SK-N-SH (cell line): ENCODE measurements around the gene LIMA1. TPM values are rescaled to one million over a fixed set of nuclear protein-coding genes. Genes with fewer than 3 reads are reported as not detected.

Experiments
- CTCF ChIA-PET: fragments of 300-600, 350-600 bp; formaldehyde crosslinking; extraction: SDS; loops from one replicate; lab custom pipeline; 2021; lab: Yijun Ruan, JAX
- POLR2A ChIA-PET: fragments of 350-600 bp; sonication (Branson Sonifier 250); formaldehyde crosslinking; extraction: SDS; loops from one replicate; lab custom pipeline; 2020; ENCODE audit warnings: antibody characterized with exemption, inconsistent platforms; lab: Yijun Ruan, JAX
- DNase-seq: peaks from one replicate; pipeline ENCODE4 v3.0.0; 2012
- H2AFZ ChIP-seq: fragments of 200-600 bp; sonication (generic); 2 replicates; pipeline ENCODE4 v1.8.1; 2016; ENCODE audit warnings: antibody characterized with exemption, mild to moderate bottlenecking, low read depth
- H3F3A ChIP-seq: fragments of 200-600 bp; sonication (generic); replicated peaks from 2 replicates; pipeline ENCODE3; 2016; ENCODE audit warnings: antibody characterized with exemption, mild to moderate bottlenecking; ENCODE audit not compliant: insufficient read depth
- H3K27ac ChIP-seq, 2 experiments: fragments of 200-500 bp in 1 of 2; fragments of 200-600 bp in 1 of 2; sonication (Bioruptor generic) in 1 of 2; sonication (generic), shearing (Covaris generic) in 1 of 2; 2 replicates each; pipeline versions ENCODE4 v1.5.1 to v1.6.1; 2014 to 2016; ENCODE audit warnings: low read depth in 2 of 2, inconsistent platforms in 1 of 2, low read length in 1 of 2, mild to moderate bottlenecking in 1 of 2, mixed read lengths in 1 of 2
- H3K27me3 ChIP-seq: fragments of 200-600 bp; sonication (generic), shearing (Covaris generic); 2 replicates; pipeline ENCODE4 v1.6.1; 2016; ENCODE audit warnings: mixed run types; ENCODE audit not compliant: insufficient read depth
- H3K36me3 ChIP-seq, 2 experiments: fragments of 200-500 bp in 1 of 2; fragments of 200-600 bp in 1 of 2; sonication (Bioruptor generic) in 1 of 2; sonication (generic) in 1 of 2; replicated peaks in 1 of 2; 2 replicates each; pipeline versions ENCODE3 to v1.5.1; 2014 to 2016; ENCODE audit warnings: low read length in 1 of 2, mild to moderate bottlenecking in 1 of 2; ENCODE audit not compliant: insufficient read depth in 2 of 2, control insufficient read depth in 1 of 2
- H3K4me1 ChIP-seq, 2 experiments: fragments of 200-500 bp in 1 of 2; fragments of 200-600 bp in 1 of 2; sonication (Bioruptor generic) in 1 of 2; sonication (generic), shearing (Covaris generic) in 1 of 2; 2 replicates each; pipeline versions ENCODE4 v1.5.1 to v1.6.1; 2014 to 2016; ENCODE audit warnings: low read depth in 1 of 2, low read length in 1 of 2, mixed run types in 1 of 2; ENCODE audit not compliant: insufficient read depth in 2 of 2, control insufficient read depth in 1 of 2
- H3K4me2 ChIP-seq: fragments of 200-600 bp; sonication (generic), shearing (Covaris generic); 2 replicates; pipeline ENCODE4 v1.6.1; 2017; ENCODE audit warnings: mixed run types
- H3K4me3 ChIP-seq, 2 experiments: fragments of 200-500 bp in 1 of 2; fragments of 200-600 bp in 1 of 2; sonication (Bioruptor generic) in 1 of 2; sonication (generic), shearing (Covaris generic) in 1 of 2; 2 replicates each; pipeline versions ENCODE4 v1.5.1 to v1.8.1; 2014 to 2016; ENCODE audit warnings: low read depth in 2 of 2, inconsistent platforms in 1 of 2, low read length in 1 of 2, mild to moderate bottlenecking in 1 of 2, mixed read lengths in 1 of 2, moderate library complexity in 1 of 2
- H3K79me2 ChIP-seq: fragments of 200-600 bp; sonication (generic); 2 replicates; pipeline ENCODE4 v1.8.1; 2017; ENCODE audit warnings: mild to moderate bottlenecking; ENCODE audit not compliant: insufficient read depth
- H3K9ac ChIP-seq: fragments of 200-600 bp; sonication (generic); 2 replicates; pipeline ENCODE4 v1.6.1; 2017; ENCODE audit warnings: mixed run types
- H3K9me2 ChIP-seq: fragments of 200-600 bp; sonication (generic); 2 replicates; pipeline ENCODE4 v1.6.1; 2017; ENCODE audit warnings: mixed run types
- H3K9me3 ChIP-seq: fragments of 200-600 bp; sonication (generic); 2 replicates; pipeline ENCODE4 v1.6.1; 2017; ENCODE audit warnings: mixed run types, mild to moderate bottlenecking, moderate library complexity
- H4K20me1 ChIP-seq: fragments of 200-600 bp; sonication (generic); 2 replicates; pipeline ENCODE4 v1.6.1; 2017; ENCODE audit warnings: mild to moderate bottlenecking, mixed run types; ENCODE audit not compliant: insufficient read depth
- CHD2 ChIP-seq: fragments of 150-350 bp; IDR thresholded peaks from 2 replicates; pipeline ENCODE4 v1.6.1; 2018; ENCODE audit warnings: low read length; ENCODE audit not compliant: partially characterized antibody
- EP300 ChIP-seq, 2 experiments: IDR thresholded peaks; 2 replicates each; pipeline versions ENCODE4 v1.4.0 to v1.6.1; 2012; ENCODE audit warnings: borderline replicate concordance in 1 of 2, low read depth in 1 of 2, low read length in 1 of 2
- FOXJ3 ChIP-seq: sonication (generic); formaldehyde crosslinking; IDR thresholded peaks from 2 replicates; pipeline ENCODE4 v1.5.1; 2020; ENCODE audit warnings: mild to moderate bottlenecking, missing genetic modification reagents
- GABPA ChIP-seq: IDR thresholded peaks from 2 replicates; pipeline ENCODE4 v1.4.0; 2012; ENCODE audit warnings: low read depth, mild to moderate bottlenecking
- MEF2A ChIP-seq: IDR thresholded peaks from 2 replicates; pipeline ENCODE4 v1.4.0; 2012; ENCODE audit warnings: low read depth, borderline replicate concordance
- MXI1 ChIP-seq: IDR thresholded peaks from 2 replicates; pipeline ENCODE4 v1.6.1; 2012; ENCODE audit warnings: mild to moderate bottlenecking, low read depth, low read length, improper control_type of control experiment
- NFIC ChIP-seq: IDR thresholded peaks from 2 replicates; pipeline ENCODE4 v1.4.0; 2012; ENCODE audit warnings: borderline replicate concordance
- RAD21 ChIP-seq: IDR thresholded peaks from 2 replicates; pipeline ENCODE4 v1.6.1; 2012; ENCODE audit warnings: mild to moderate bottlenecking, low read length
- RXRA ChIP-seq: IDR thresholded peaks from 2 replicates; pipeline ENCODE4 v1.4.0; 2012; ENCODE audit warnings: low read depth, mild to moderate bottlenecking, borderline replicate concordance
- SMC3 ChIP-seq: IDR thresholded peaks from 2 replicates; pipeline ENCODE4 v1.6.1; 2012; ENCODE audit warnings: low read depth, low read length, improper control_type of control experiment
- TAF1 ChIP-seq: IDR thresholded peaks from 2 replicates; pipeline ENCODE4 v1.6.1; 2012; ENCODE audit warnings: low read depth, mild to moderate bottlenecking, low read length, moderate library complexity, borderline replicate concordance
- TCF12 ChIP-seq: IDR thresholded peaks from 2 replicates; pipeline ENCODE4 v1.4.0; 2012
- YY1 ChIP-seq: IDR thresholded peaks from 2 replicates; pipeline ENCODE4 v1.4.0; 2012; ENCODE audit warnings: low read depth, mild to moderate bottlenecking
- WGBS: methylation state at CpG from one replicate; pipeline ENCODE4 v1.1.6; 2017; ENCODE audit warnings: low lambda C conversion rate; 5-methylcytosine and 5-hydroxymethylcytosine counted together
- polyA plus RNA-seq, 3 experiments: library from polyadenylated mRNA; depleted of rRNA; stranded (reverse); fragments of >200 nt; gene quantifications; 2 replicates each; pipeline ENCODE4 v1.2.3, GENCODE V29; 2012
- TF ChIP-seq, protein P1 (sequence below): fragments of 200-600 bp; sonication (generic); IDR thresholded peaks from 2 replicates; pipeline ENCODE4 v1.6.1; 2017; ENCODE audit warnings: antibody characterized with exemption, mild to moderate bottlenecking, moderate library complexity
- TF ChIP-seq, protein P2 (sequence below): fragments of 150-350 bp; IDR thresholded peaks from 2 replicates; pipeline ENCODE4 v1.6.1; 2016; ENCODE audit warnings: mild to moderate bottlenecking, low read depth, low read length
- TF ChIP-seq, protein P3 (sequence below): IDR thresholded peaks from 2 replicates; pipeline ENCODE4 v1.4.0; 2012; ENCODE audit warnings: low read depth, borderline replicate concordance
- TF ChIP-seq, protein P4 (sequence below): IDR thresholded peaks from 2 replicates; pipeline ENCODE4 v1.4.0; 2012; ENCODE audit warnings: low read depth
- TF ChIP-seq, protein P5 (sequence below): IDR thresholded peaks from 2 replicates; pipeline ENCODE4 v1.6.1; 2012; ENCODE audit warnings: mild to moderate bottlenecking, low read depth, low read length, moderate library complexity

The LIMA1 gene
- polyA plus RNA-seq, 1 of the 3 experiments (the other 2 are of a cell fraction), result 96.6 TPM

DNA sequence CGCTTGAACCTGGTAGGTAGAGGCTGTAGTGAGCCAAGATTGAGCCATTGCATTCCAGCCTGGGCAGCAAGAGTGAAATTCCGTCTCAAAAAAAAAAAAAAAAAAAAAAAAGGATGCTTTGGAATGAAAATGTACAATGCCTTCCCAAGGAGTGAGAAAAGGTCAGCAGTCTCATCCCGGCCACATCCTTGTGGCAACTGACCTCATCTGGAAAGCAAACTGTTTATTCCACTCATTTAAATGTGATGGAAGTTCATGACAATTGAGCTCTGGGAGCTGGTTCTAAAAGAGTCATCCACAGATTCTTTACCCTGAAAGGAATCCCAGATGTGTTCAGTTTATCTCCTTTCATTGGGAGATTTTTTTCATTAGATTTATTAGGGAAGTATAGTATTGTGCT, 19.4 kb upstream of the LIMA1 start:
- Histone ChIP-seq H3K4me3 (no peak overlapping the region), H3K4me2 (no peak overlapping the region), H2AFZ (no peak overlapping the region), H3K27me3 (no peaks in the 10 kb centered on the region), H4K20me1 (no peaks in the 10 kb centered on the region), H3K9me3 (no peaks in the 10 kb centered on the region), H3F3A (peaks cover 25% of the 10 kb centered on the region), H3K4me1 (no peaks in the 10 kb centered on the region), H3K79me2 (no peaks in the 10 kb centered on the region), H3K36me3 (no peaks in the 10 kb centered on the region), H3K27ac (no peak overlapping the region), H3K9me2 (no peaks in the 10 kb centered on the region), H3K9ac (no peak overlapping the region)
- ChIA-PET CTCF (interaction anchor here (0.6 to 2.3 kb wide), 6 partner anchors 10 to 170 kb away, joined by 3 to 11 read pairs (median 3); no protein-coding TSS in a partner anchor), POLR2A (no interaction called here)
- 70% methylated on average over 3 of the region's 3 CpGs for WGBS
- no peak for DNase-seq
- TF ChIP-seq, protein P1, sequence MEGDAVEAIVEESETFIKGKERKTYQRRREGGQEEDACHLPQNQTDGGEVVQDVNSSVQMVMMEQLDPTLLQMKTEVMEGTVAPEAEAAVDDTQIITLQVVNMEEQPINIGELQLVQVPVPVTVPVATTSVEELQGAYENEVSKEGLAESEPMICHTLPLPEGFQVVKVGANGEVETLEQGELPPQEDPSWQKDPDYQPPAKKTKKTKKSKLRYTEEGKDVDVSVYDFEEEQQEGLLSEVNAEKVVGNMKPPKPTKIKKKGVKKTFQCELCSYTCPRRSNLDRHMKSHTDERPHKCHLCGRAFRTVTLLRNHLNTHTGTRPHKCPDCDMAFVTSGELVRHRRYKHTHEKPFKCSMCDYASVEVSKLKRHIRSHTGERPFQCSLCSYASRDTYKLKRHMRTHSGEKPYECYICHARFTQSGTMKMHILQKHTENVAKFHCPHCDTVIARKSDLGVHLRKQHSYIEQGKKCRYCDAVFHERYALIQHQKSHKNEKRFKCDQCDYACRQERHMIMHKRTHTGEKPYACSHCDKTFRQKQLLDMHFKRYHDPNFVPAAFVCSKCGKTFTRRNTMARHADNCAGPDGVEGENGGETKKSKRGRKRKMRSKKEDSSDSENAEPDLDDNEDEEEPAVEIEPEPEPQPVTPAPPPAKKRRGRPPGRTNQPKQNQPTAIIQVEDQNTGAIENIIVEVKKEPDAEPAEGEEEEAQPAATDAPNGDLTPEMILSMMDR, result no peak

DNA sequence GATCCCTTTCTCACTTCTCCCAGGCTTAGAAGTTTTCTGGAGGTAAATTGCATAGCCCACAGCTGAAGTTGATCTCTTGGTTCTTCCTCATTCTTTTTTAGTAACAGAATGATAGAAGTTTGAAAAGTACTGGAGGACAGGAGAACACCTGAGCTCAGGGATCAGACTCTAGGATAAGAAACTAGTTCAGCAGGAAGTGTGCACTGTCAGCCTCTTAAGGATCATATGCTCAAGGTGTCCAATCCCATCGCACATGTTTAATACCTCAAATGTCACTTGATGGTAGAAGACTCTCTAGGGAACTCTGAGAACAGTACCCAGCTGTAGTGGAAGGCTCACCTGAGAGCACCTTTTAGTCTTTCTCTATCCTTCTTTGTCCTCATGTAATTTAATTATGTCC, 14.7 kb upstream of the LIMA1 start:
- H3K9me3 ChIP-seq, result no peaks in the 10 kb centered on the region
- peaks cover 0 to 2% of the 10 kb centered on the region in 2 experiments for H3K36me3 ChIP-seq
- H3K27me3 ChIP-seq, result no peaks in the 10 kb centered on the region
- H3K4me1 ChIP-seq, result peaks cover 0 to 6% of the 10 kb centered on the region in 2 experiments; a peak in 1 of 4 replicates
- CTCF ChIA-PET, result interaction anchor here (0.8 to 1.2 kb wide), 4 partner anchors 10 to 214 kb away, joined by 3 read pairs; no protein-coding TSS in a partner anchor
- no peaks in the 10 kb centered on the region for H3K9me2 ChIP-seq
- TF ChIP-seq, protein P2, sequence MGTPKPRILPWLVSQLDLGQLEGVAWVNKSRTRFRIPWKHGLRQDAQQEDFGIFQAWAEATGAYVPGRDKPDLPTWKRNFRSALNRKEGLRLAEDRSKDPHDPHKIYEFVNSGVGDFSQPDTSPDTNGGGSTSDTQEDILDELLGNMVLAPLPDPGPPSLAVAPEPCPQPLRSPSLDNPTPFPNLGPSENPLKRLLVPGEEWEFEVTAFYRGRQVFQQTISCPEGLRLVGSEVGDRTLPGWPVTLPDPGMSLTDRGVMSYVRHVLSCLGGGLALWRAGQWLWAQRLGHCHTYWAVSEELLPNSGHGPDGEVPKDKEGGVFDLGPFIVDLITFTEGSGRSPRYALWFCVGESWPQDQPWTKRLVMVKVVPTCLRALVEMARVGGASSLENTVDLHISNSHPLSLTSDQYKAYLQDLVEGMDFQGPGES, result no peak
- TF ChIP-seq SMC3, result no peak
- TF ChIP-seq FOXJ3 (CRISPR knock-in tag), result no peak
- TF ChIP-seq TAF1, result no peak
- TF ChIP-seq, protein P3, sequence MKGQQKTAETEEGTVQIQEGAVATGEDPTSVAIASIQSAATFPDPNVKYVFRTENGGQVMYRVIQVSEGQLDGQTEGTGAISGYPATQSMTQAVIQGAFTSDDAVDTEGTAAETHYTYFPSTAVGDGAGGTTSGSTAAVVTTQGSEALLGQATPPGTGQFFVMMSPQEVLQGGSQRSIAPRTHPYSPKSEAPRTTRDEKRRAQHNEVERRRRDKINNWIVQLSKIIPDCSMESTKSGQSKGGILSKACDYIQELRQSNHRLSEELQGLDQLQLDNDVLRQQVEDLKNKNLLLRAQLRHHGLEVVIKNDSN, result no peak
- no peak for TF ChIP-seq EP300 (IDR thresholded peaks at IDR 0.05; ENCODE audit: borderline replicate concordance in 1 of 2, low read depth in 1 of 2, low read length in 1 of 2)
- TF ChIP-seq NFIC, result no peak
- no peak for TF ChIP-seq RAD21
- TF ChIP-seq, protein P4, sequence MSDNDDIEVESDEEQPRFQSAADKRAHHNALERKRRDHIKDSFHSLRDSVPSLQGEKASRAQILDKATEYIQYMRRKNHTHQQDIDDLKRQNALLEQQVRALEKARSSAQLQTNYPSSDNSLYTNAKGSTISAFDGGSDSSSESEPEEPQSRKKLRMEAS, result no peak
- TF ChIP-seq MXI1, result no peak
- TF ChIP-seq YY1, result no peak
- TF ChIP-seq TCF12, result no peak
- TF ChIP-seq RXRA, result no peak
- no peak for TF ChIP-seq MEF2A
- TF ChIP-seq, protein P5, sequence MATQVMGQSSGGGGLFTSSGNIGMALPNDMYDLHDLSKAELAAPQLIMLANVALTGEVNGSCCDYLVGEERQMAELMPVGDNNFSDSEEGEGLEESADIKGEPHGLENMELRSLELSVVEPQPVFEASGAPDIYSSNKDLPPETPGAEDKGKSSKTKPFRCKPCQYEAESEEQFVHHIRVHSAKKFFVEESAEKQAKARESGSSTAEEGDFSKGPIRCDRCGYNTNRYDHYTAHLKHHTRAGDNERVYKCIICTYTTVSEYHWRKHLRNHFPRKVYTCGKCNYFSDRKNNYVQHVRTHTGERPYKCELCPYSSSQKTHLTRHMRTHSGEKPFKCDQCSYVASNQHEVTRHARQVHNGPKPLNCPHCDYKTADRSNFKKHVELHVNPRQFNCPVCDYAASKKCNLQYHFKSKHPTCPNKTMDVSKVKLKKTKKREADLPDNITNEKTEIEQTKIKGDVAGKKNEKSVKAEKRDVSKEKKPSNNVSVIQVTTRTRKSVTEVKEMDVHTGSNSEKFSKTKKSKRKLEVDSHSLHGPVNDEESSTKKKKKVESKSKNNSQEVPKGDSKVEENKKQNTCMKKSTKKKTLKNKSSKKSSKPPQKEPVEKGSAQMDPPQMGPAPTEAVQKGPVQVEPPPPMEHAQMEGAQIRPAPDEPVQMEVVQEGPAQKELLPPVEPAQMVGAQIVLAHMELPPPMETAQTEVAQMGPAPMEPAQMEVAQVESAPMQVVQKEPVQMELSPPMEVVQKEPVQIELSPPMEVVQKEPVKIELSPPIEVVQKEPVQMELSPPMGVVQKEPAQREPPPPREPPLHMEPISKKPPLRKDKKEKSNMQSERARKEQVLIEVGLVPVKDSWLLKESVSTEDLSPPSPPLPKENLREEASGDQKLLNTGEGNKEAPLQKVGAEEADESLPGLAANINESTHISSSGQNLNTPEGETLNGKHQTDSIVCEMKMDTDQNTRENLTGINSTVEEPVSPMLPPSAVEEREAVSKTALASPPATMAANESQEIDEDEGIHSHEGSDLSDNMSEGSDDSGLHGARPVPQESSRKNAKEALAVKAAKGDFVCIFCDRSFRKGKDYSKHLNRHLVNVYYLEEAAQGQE, result no peak
- no peak for TF ChIP-seq GABPA
- TF ChIP-seq CHD2, result no peak
- TF ChIP-seq, all 33 proteins: peak for 0
- no peak for DNase-seq
- Histone ChIP-seq H4K20me1 (no peaks in the 10 kb centered on the region), H3K4me3 (no peak overlapping the region), H3K4me2 (no peak overlapping the region), H3K27ac (no peak overlapping the region), H3K79me2 (no peaks in the 10 kb centered on the region; the same call in 1 of the 2 replicates), H3F3A (peaks cover 7% of the 10 kb centered on the region), H2AFZ (no peak overlapping the region), H3K9ac (no peak overlapping the region)
- POLR2A ChIA-PET, result no interaction called here
- WGBS, result 100% methylated on average over 1 of the region's 1 CpG
